GM18909 (cell line): ENCODE data around the gene DNAH10.
"Not testable (repeated sequence)": the region's sequence is repeated elsewhere in the genome, so short reads cannot be mapped to it uniquely, and the experiment has no call there.

Experiments
- ATAC-seq: cut with Tn5 transposase; IDR thresholded peaks from one replicate; pipeline ENCODE4 v1.9.1; 2021; ENCODE audit warnings: mild to moderate bottlenecking; ENCODE audit not compliant: unreplicated experiment, poor library complexity

DNAH10 gene

DNA sequence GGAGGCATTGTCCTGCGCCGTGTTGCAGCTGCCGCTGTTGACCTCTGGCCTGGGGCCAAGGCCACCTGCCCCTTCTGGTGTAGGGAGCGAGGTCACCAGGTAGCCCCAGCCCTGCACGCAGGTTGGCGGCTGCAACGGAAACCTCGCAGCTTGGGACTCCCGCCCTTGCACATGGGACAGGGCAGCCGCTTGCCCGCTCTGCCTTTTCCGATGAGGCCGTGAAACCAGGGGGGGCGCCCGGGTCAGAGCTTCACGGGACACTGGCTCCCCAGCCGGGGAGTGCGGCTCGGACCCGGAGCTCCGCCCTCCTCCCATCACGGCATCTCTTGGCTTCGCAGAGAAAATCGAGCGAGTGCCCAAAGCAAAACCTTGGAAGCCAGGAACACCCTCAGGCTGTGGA is 25.4 kb downstream of the DNAH10 start:
- ATAC-seq, result no peak

DNA sequence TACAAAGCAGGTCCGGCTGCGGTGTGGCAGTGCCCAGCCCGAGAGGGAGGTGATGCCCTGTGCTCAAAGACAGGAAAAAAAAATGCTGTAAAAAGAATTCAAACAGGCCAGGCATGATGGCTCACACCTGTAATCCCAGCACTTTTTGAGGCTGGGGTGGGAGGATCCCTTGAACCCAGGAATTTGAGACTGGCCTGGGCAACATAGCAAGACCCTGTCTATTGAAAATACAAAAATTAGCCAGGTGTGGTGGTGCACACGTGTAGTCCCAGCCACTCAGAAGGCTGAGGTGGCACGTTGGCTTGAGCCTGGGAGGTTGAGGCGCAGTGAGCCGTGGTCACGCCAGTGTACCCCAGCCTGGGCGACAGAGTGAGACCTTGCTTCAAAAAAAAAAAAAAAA is 26.4 kb downstream of the DNAH10 start:
- ATAC-seq, result no peak

DNA sequence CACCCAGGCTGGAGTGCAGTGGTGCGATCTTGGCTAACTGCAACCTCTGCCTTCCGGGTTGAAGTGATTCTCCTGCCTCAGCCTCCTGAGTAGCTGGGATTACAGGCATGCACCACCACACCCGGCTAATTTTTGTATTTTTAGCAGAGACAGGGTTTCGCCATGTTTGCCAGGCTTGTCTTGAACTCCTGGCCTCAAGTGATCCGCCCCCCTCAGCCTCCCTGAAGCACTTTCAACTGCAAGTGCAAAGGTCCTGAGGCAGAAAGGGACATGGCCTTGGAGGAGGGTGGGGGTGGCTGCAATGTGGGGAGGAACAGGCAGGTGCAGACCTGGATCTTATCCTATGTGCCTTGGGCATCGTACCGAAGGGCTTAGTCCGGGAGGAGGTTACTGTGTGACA is 27.3 kb downstream of the DNAH10 start:
- not testable (repeated sequence) for ATAC-seq

DNA sequence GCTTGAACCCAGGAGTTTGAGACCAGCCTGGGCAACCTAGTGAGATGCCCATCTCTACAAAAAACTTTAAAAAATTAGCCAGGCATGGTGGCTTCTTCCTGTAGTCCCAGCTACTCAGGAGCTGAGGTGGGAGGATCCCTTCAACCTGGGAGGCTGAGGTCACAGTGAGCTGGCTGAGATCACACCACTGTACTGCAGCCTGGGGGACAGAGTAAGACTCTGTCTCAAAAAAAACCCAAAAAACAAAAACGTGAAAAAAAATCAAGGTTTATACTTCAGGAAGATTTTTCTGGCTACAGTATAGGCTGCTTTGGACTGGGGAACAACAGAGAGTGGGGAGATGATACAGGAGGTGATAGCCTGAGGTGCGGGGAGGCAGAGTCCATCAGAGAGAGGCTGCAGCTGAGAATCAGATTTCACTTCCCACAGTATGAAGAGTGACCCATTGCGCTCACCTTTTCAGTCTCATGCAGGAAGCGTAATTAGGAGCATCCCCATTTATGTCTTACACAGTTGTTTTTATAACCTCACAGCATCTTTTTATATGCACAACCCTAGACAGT is 28.9 kb downstream of the DNAH10 start:
- ATAC-seq, result no peak

DNA sequence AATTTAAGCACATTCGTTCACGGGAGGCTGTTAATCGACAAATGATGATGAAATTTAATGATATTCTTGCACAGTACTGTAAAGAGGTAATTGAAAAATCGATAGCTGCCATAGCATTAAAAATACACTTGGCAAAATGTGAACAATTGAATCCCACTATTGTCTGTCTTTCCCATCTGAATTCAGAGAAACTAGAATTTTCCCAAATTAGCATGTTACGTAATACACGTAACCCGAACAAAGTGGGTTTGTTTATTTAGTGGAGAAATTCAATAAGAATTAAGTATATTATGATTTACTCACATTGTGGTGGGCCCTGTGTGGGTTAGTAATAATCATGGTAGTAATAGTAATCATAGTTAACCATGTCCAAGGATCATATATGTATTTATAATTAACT is 31.9 kb downstream of the DNAH10 start:
- no peak for ATAC-seq

GRCh38 chr12:123798518-123798917 is 36.4 kb downstream of the DNAH10 start:
- no peak for ATAC-seq

- no peak for ATAC-seq
These were observed 37.1 kb downstream of the DNAH10 start for GRCh38 chr12:123799227-123799626.

- no peak for ATAC-seq
These were observed 39.6 kb downstream of the DNAH10 start for GRCh38 chr12:123801573-123802178.

DNA sequence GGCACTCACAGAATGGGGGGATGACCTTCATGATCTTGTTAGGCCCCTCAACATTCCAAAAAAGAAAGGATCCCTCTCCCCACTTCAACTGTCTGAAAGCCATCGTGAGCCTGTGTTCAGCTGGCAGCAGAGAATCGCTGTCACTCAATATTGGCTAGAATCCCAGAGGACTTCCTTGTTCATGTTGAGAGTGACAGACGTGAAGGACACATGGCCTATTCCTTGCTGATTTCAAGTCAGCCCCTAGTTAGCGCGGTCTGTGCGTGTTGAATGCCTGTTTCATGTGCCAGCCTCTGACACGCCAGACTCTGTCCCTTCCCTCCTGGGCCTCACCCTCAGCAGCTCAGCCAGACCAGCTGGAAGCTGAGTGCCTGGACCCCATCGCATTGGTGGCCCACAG is 43.1 kb downstream of the DNAH10 start:
- no peak for ATAC-seq

- ATAC-seq, result no peak
These were observed 44.9 kb downstream of the DNAH10 start for GRCh38 chr12:123807002-123807401.

DNA sequence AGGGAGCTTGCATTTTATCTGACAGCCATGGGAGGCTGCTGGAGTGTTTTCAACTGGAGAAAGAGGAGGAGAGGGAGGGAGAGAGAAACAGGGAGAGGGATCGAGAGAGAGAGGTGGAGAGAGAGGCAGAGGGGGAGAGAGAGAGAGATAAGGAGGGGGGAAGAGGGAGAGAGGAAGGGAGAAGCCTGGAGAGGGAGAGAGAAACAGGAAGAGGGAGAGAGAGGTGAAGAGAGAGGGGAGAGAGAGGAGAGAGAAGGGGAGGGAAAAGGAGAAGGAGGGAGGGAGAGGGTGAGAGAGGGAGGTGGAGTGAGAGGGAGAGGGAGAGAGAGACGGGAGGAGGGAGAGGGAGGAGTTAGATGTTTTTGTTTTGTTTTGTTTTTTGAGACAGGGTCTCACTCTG is 45.6 kb downstream of the DNAH10 start:
- ATAC-seq, result no peak

DNA sequence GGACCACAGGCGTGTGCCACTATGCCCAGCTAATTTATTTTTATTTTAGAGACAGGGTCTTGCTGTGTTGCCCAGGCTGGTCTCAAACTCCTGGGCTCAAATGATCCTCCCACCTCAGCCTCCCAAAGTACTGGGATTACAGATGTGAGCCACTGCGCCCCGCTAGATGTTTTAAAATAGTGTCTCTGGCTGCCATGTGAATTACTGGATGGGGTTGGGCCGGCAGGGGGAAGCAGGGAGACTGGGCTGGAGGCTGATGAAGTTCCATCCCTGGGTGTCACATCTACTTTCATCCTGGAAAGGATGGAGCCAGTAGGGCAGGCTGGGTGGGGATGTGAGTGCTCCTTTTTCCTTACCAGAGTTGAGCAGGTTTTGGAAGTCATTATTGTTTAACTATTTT is 46.1 kb downstream of the DNAH10 start:
- ATAC-seq, result no peak

DNA sequence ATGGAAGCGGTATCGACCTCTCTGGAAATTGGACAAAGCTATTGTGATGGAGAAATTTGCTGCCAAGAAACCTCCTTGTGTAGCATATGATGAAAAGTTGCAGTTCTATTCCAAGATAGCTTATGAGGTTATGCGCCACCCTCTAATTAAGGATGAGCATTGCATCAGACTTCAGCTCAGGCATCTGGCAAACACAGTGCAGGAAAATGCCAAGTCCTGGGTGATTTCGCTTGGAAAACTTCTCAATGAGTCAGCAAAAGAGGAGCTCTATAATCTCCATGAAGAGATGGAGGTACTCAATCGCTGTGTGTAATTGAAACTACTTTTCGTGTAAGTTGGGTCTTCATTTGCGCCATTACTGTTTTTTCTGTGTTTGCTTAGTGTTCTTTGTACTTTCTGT is 51.2 kb downstream of the DNAH10 start:
- no peak for ATAC-seq

GRCh38 chr12:123815968-123816367 is 53.9 kb downstream of the DNAH10 start:
- no peak for ATAC-seq

DNA sequence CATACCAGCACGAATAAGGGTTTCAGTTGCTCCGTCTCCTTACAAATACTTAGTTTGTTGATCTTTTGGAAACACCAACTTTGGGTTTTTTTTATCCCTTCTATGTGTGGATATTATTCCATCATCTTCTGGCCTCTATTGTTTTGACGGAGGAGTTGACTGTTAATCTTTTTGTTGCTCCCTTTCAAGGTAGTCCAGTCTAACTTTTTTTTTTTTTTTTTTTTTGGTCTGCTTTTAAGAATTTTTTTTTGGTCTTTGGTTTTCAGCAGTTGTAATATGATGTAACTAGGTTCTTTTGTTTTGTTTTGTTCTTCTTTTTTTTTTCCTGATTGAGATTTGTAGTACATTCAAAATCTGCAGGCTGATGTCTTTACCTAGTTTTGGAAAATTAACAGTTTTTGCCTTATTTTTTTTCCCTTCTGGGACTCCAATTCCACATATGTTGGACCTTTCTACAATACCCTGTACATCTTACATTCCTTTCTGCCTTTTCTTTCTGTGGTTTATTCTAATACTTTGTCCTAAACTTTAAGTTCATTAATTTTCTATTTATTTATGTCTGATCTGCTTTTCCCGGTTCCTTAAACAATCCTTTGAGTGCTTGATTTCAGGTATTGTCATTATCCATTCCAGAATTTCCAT is 54.9 kb downstream of the DNAH10 start:
- no peak for ATAC-seq

DNA sequence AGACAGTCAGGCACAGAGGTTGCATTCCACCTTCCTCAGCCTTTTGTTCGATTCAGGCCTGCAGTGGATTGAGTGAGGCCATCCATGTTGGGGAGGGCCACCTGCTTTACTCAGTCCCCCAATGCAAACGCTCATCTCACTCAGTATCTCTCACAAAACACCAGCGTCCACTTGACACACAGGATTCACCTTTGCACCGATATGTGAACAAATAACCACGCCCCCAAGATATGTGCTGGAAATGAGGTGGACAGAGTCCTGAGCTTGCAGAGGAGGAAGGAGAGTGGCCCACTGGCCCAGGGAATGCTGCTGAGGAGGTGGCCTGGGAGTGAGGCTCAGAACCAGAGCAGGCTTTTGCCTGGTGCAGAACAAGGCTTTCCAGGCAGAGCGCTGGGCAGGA is 60.7 kb downstream of the DNAH10 start:
- ATAC-seq, result no peak

DNA sequence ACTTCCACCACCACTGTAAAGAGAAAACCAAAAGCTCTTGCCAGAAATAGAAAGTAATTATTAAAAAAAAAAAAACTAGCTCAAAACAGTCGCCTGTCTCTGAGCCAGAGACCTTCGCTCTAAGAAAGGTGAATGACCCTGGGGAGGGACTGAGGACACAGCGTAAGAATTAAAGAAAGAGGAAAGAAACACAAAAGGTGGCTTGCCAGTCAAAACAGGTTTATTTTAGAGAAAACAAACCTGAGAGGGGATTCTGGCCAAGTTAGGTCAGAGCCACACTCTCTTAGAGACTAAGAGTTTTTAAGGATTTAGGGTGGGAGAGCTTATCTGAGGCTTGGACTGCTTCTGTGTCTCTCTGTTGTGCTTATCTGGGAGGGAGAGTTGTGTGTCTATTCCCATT is 66.0 kb downstream of the DNAH10 start:
- ATAC-seq, result no peak

DNA sequence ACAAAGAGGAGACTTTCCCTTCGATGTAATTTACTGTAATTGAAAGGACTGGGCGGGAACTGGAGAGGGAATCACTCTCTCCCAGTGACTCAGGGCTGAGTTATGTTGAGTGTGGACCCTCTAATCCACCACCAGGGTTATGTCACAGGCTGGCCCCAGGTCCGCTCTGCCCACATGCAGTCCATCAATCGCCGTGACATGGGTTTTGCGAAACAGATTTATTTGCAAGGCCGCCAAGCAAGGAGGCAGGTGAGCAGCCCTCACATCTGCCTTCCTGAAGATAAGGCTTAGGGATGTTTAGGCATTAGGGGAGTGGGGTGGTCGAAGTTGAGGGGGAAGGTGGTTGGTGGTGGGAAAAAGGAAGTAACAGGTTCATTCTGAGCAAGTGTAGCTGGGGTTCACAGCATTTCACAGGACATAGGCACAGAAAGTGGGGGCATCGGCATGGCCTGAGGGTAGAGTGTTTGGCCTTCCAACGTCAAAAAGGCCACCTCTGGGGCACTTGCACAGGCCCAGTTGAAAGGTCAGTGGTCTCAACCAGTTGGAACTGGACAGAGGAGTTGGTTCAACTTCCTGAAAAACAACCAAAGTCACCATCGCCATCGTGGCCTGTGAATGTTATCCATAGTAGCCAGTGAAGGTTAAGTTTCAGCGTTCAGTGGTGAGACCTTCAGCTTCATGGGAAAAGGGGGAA is 66.9 kb downstream of the DNAH10 start:
- no peak for ATAC-seq

DNA sequence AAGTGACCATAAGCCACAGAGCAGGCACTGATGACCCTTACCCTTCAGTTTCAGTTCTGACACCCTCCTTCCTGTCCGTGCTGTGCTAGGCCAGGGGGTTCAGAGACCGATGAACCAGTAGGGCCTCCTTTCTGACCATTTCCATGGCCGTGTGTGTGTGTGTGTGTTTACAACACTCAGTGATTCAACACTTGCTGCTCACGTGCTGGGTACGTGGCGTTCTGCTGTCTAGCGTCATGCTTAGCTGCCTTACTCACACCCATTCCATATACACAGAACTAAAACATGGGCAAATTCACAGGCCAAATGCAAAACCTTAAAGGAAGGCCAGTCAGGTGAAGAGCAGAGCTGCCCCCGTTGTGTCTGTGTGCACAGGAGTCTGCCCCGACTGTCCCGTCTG is 67.5 kb downstream of the DNAH10 start:
- no peak for ATAC-seq

- no peak for ATAC-seq
These were observed 68.6 kb downstream of the DNAH10 start for GRCh38 chr12:123830675-123831074.

DNA sequence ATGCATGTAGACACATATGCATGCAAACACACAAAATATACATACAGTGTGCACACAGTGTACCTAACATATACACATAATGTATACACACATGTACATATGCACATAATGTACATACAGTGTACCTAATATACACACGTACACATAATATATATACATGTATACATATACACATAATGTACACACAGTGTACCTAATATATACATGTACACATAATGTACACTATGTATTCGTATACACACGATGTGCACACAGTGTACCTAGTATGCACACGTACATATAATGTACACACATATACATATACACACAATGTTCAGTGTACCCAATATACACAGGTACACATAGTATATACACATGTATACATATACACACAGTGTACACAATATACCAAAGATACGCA is 70.0 kb downstream of the DNAH10 start:
- ATAC-seq, result no peak

DNA sequence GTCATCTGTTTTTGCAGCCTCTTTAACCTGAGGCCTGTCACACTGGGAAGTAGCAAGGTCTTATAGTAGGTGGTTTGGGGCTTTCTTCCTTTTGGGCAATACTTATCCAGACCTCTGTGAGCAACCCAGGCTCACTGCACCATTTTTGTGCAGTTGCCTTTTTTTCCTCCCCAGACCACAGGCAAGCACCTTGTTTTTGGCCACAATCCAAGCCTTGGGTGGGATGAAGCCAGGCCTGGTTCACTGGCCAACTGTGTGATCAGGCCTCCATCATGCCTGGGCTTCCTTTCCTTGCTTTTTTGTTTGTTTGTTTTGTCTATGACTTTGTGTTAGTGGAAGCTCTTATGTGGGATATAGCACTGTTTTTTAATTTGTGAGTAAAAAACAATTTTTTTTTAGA is 71.7 kb downstream of the DNAH10 start:
- ATAC-seq, result no peak
